NCI-H1436 (cell line): Measurements from ENCODE around the gene FBF1.
"Not testable (repeated sequence)": the region's sequence is repeated elsewhere in the genome, so short reads cannot be mapped to it uniquely, and the experiment has no call there.

Source experiments
- DNase-seq: peaks from one replicate; lab custom pipeline; 2025; lab: John Stamatoyannopoulos, UW

The FBF1 gene

GRCh38 chr17:75896415-75897159, 44.3 kb downstream of the FBF1 start, which contains the start of gene TRIM65:
TSS of gene TRIM65 (minus strand) at chr17:75896951. CDS start at chr17:75896937, 14 bp downstream.
- peak; percentile 79 for DNase-seq

GRCh38 chr17:75895370-75896155, 45.3 kb downstream of the FBF1 start:
- no peak for DNase-seq

- no peak for DNase-seq
Observed at GRCh38 chr17:75894049-75894733, 46.7 kb downstream of the FBF1 start.

- DNase-seq, result no peak
Observed at GRCh38 chr17:75893305-75894048, 47.4 kb downstream of the FBF1 start.

- DNase-seq, result no peak
Observed at GRCh38 chr17:75892556-75893224, 48.2 kb downstream of the FBF1 start.

GRCh38 chr17:75891605-75892555, 49.0 kb downstream of the FBF1 start:
- no peak for DNase-seq

GRCh38 chr17:75891022-75891604, 49.7 kb downstream of the FBF1 start:
- DNase-seq, result no peak

- no peak for DNase-seq
Observed at GRCh38 chr17:75889454-75889853, 51.4 kb downstream of the FBF1 start.

- no peak for DNase-seq
Observed at GRCh38 chr17:75888484-75888883, 52.4 kb downstream of the FBF1 start.

GRCh38 chr17:75885860-75886259, 55.0 kb downstream of the FBF1 start:
- DNase-seq, result not testable (repeated sequence)

GRCh38 chr17:75885431-75885830, 55.4 kb downstream of the FBF1 start:
- DNase-seq, result no peak

- no peak for DNase-seq
Observed at GRCh38 chr17:75881678-75882454, 59.0 kb downstream of the FBF1 start.

GRCh38 chr17:75880266-75880665, 60.6 kb downstream of the FBF1 start:
- no peak for DNase-seq

GRCh38 chr17:75878174-75878998, 62.5 kb downstream of the FBF1 start, which contains the start of gene TRIM47:
TSS of gene TRIM47 (minus strand) at chr17:75878581. CDS start at chr17:75878548, 33 bp downstream.
- DNase-seq, result peak; percentile 52

GRCh38 chr17:75877752-75878173, 63.1 kb downstream of the FBF1 start:
- peak; percentile 85 for DNase-seq

GRCh38 chr17:75876938-75877751, 63.7 kb downstream of the FBF1 start:
- no peak for DNase-seq
